Measurements from ENCODE around the gene EPB41L1.

Gene EPB41L1

GRCh38 chr20:36162272-36162966 is 7.9 kb downstream of the EPB41L1 start:
- H3K4me3 ChIP-seq (replicated peaks; ENCODE audit: low read depth, low read length), result no peak overlapping the region
- no peak for TF ChIP-seq CTCF (IDR thresholded peaks at IDR 0.05; ENCODE audit: insufficient read depth, low read length, poor library complexity, severe bottlenecking)
- no peak for DNase-seq (ENCODE audit: extremely low read depth, insufficient read length)
- no peaks in the 10 kb centered on the region for H3K36me3 ChIP-seq (ENCODE audit: control insufficient read depth, insufficient read depth, low read length)
- H3K27me3 ChIP-seq (replicated peaks; ENCODE audit: control insufficient read depth, insufficient read depth, low read length), result no peaks in the 10 kb centered on the region; the same call in 1 of the 2 replicates

GRCh38 chr20:36167902-36168503 is 13.5 kb downstream of the EPB41L1 start:
- Histone ChIP-seq H3K4me3 (replicated peaks; ENCODE audit: low read depth, low read length) (no peak overlapping the region), H3K36me3 (ENCODE audit: control insufficient read depth, insufficient read depth, low read length) (no peaks in the 10 kb centered on the region), H3K27me3 (replicated peaks; ENCODE audit: control insufficient read depth, insufficient read depth, low read length) (no peaks in the 10 kb centered on the region; the same call in 1 of the 2 replicates)
- TF ChIP-seq CTCF (IDR thresholded peaks at IDR 0.05; ENCODE audit: insufficient read depth, low read length, poor library complexity, severe bottlenecking), result no peak
- DNase-seq (ENCODE audit: extremely low read depth, insufficient read length), result no peak

GRCh38 chr20:36170542-36171215 is 16.1 kb downstream of the EPB41L1 start:
- no peak for DNase-seq (ENCODE audit: extremely low read depth, insufficient read length)
- peaks cover 1% of the 10 kb centered on the region for H3K27me3 ChIP-seq (replicated peaks; ENCODE audit: control insufficient read depth, insufficient read depth, low read length)
- no peaks in the 10 kb centered on the region for H3K36me3 ChIP-seq (ENCODE audit: control insufficient read depth, insufficient read depth, low read length)
- H3K4me3 ChIP-seq (replicated peaks; ENCODE audit: low read depth, low read length), result no peak overlapping the region
- TF ChIP-seq CTCF (IDR thresholded peaks at IDR 0.05; ENCODE audit: insufficient read depth, low read length, poor library complexity, severe bottlenecking), result no peak

GRCh38 chr20:36173451-36173933 is 19.0 kb downstream of the EPB41L1 start:
- Histone ChIP-seq H3K4me3 (replicated peaks; ENCODE audit: low read depth, low read length) (no peak overlapping the region), H3K36me3 (ENCODE audit: control insufficient read depth, insufficient read depth, low read length) (no peaks in the 10 kb centered on the region), H3K27me3 (replicated peaks; ENCODE audit: control insufficient read depth, insufficient read depth, low read length) (peaks cover 3% of the 10 kb centered on the region)
- no peak for DNase-seq (ENCODE audit: extremely low read depth, insufficient read length)
- no peak for TF ChIP-seq CTCF (IDR thresholded peaks at IDR 0.05; ENCODE audit: insufficient read depth, low read length, poor library complexity, severe bottlenecking)

GRCh38 chr20:36175016-36175415 is 20.5 kb downstream of the EPB41L1 start:
- no peak for TF ChIP-seq CTCF (IDR thresholded peaks at IDR 0.05; ENCODE audit: insufficient read depth, low read length, poor library complexity, severe bottlenecking)
- Histone ChIP-seq H3K4me3 (replicated peaks; ENCODE audit: low read depth, low read length) (no peak overlapping the region), H3K27me3 (replicated peaks; ENCODE audit: control insufficient read depth, insufficient read depth, low read length) (peaks cover 3% of the 10 kb centered on the region), H3K36me3 (ENCODE audit: control insufficient read depth, insufficient read depth, low read length) (no peaks in the 10 kb centered on the region)
- no peak for DNase-seq (ENCODE audit: extremely low read depth, insufficient read length)

All from GM06990 (cell line).